ENCODE measurements around the gene ABHD6. TPM values are rescaled to one million over a fixed set of nuclear protein-coding genes. Genes with fewer than 3 reads are reported as not detected.

Gene ABHD6
- total RNA-seq, 1 donor from 2014 or later, result 7.7 TPM

- DNase-seq (ENCODE audit: low read depth), result no peak
These were observed 3.1 kb upstream of the ABHD6 start for GRCh38 chr3:58234516-58234931.

DNA sequence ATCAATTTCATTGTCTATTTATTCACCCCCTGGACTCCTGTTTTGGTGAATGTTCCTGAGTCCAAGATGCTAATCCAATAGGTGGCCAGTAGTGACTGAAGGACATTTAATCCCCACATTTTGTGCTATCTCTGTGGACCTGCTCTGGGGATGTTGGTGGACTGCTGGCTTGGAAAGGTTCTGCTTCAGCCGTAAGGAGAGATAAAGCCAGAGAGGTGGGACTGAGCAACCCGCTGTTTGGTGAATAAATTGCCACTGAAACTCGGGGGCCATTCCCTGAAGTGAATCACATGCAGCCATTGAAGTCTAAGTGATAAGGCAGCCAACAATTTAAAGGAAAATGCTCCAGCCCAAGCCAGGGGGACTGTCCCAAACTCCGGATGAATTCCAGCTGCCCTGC is 1.6 kb upstream of the ABHD6 start:
- H3K4me3 ChIP-seq (ENCODE audit: low read depth, low read length), result no peak overlapping the region
- H3K36me3 ChIP-seq (ENCODE audit: control insufficient read depth, insufficient read depth, low read length), result no peaks in the 10 kb centered on the region
- no peaks in the 10 kb centered on the region for H3K27me3 ChIP-seq (ENCODE audit: control insufficient read depth, insufficient read depth, low read length)
- no peak for DNase-seq (ENCODE audit: low read depth)
- TF ChIP-seq, protein P1, sequence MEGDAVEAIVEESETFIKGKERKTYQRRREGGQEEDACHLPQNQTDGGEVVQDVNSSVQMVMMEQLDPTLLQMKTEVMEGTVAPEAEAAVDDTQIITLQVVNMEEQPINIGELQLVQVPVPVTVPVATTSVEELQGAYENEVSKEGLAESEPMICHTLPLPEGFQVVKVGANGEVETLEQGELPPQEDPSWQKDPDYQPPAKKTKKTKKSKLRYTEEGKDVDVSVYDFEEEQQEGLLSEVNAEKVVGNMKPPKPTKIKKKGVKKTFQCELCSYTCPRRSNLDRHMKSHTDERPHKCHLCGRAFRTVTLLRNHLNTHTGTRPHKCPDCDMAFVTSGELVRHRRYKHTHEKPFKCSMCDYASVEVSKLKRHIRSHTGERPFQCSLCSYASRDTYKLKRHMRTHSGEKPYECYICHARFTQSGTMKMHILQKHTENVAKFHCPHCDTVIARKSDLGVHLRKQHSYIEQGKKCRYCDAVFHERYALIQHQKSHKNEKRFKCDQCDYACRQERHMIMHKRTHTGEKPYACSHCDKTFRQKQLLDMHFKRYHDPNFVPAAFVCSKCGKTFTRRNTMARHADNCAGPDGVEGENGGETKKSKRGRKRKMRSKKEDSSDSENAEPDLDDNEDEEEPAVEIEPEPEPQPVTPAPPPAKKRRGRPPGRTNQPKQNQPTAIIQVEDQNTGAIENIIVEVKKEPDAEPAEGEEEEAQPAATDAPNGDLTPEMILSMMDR (IDR thresholded peaks at IDR 0.05; ENCODE audit: insufficient read depth, low read length, poor library complexity, severe bottlenecking), result no peak

More at GRCh38 chr3:58234516-58234931, 3.1 kb upstream of the ABHD6 start:
- H3K27me3 ChIP-seq (ENCODE audit: control insufficient read depth, insufficient read depth, low read length), result no peaks in the 10 kb centered on the region
- H3K36me3 ChIP-seq (ENCODE audit: control insufficient read depth, insufficient read depth, low read length), result no peaks in the 10 kb centered on the region
- TF ChIP-seq, protein P1 (IDR thresholded peaks at IDR 0.05; ENCODE audit: insufficient read depth, low read length, poor library complexity, severe bottlenecking), result no peak
- no peak overlapping the region for H3K4me3 ChIP-seq (ENCODE audit: low read depth, low read length)

GRCh38 chr3:58236527-58237237 is 910 bp upstream of the ABHD6 start:
- no peaks in the 10 kb centered on the region for H3K36me3 ChIP-seq (ENCODE audit: control insufficient read depth, insufficient read depth, low read length)
- no peaks in the 10 kb centered on the region for H3K27me3 ChIP-seq (ENCODE audit: control insufficient read depth, insufficient read depth, low read length)
- TF ChIP-seq, protein P1 (IDR thresholded peaks at IDR 0.05; ENCODE audit: insufficient read depth, low read length, poor library complexity, severe bottlenecking), result no peak
- peak overlapping the region; percentile 79 for H3K4me3 ChIP-seq (ENCODE audit: low read depth, low read length)
- no peak for DNase-seq (ENCODE audit: low read depth)

GRCh38 chr3:58237941-58238681 is 519 bp downstream of the ABHD6 start:
- H3K27me3 ChIP-seq (ENCODE audit: control insufficient read depth, insufficient read depth, low read length), result no peaks in the 10 kb centered on the region
- peak overlapping the region; percentile 79 for H3K4me3 ChIP-seq (ENCODE audit: low read depth, low read length)
- no peak for DNase-seq (ENCODE audit: low read depth)
- H3K36me3 ChIP-seq (ENCODE audit: control insufficient read depth, insufficient read depth, low read length), result no peaks in the 10 kb centered on the region
- TF ChIP-seq, protein P1 (IDR thresholded peaks at IDR 0.05; ENCODE audit: insufficient read depth, low read length, poor library complexity, severe bottlenecking), result no peak

DNA sequence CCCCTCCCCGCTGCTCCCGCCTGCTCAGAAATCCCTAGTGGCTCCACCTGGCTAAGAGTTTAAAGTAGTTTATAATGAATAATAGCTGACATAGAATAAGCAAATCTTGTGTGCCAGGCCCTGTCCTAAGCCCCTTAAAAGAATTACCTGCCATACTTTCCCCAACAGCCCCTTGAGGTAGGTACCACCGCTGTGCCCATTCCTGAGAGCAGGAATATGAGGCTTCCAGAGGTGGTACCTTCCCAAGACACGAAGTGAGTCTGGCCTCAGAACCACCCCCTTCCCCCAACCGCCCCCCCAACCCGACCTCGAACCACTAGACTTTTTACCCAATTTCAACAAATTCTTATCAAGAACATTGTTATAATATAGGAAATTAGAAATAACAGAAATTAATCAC is 1.2 kb downstream of the ABHD6 start:
- no peak for DNase-seq (ENCODE audit: low read depth)
- Histone ChIP-seq H3K4me3 (ENCODE audit: low read depth, low read length) (no peak overlapping the region), H3K27me3 (ENCODE audit: control insufficient read depth, insufficient read depth, low read length) (no peaks in the 10 kb centered on the region), H3K36me3 (ENCODE audit: control insufficient read depth, insufficient read depth, low read length) (no peaks in the 10 kb centered on the region)
- TF ChIP-seq, protein P1 (IDR thresholded peaks at IDR 0.05; ENCODE audit: insufficient read depth, low read length, poor library complexity, severe bottlenecking), result no peak
